HG03342 (cell line): Measurements from ENCODE around the gene CHST1.

Experiments
- ATAC-seq: cut with Tn5 transposase; IDR thresholded peaks from one replicate; pipeline ENCODE4 v1.9.1; 2021; ENCODE audit warnings: mild to moderate bottlenecking, moderate library complexity; ENCODE audit not compliant: unreplicated experiment

The CHST1 gene

GRCh38 chr11:45665206-45665932, at the start of gene CHST1:
TSS of gene CHST1 (minus strand) at chr11:45665622. CDS start at chr11:45650923, 14,699 bp downstream.
- no peak for ATAC-seq

- ATAC-seq = no peak
Measured at GRCh38 chr11:45713573-45713972, 48.2 kb upstream of the CHST1 start.

- no peak for ATAC-seq
Measured at GRCh38 chr11:45710561-45710960, 45.1 kb upstream of the CHST1 start.

GRCh38 chr11:45708887-45709663, 43.7 kb upstream of the CHST1 start:
- ATAC-seq = no peak

- ATAC-seq = no peak
Measured at GRCh38 chr11:45704635-45705034, 39.2 kb upstream of the CHST1 start.

- ATAC-seq = no peak
Measured at GRCh38 chr11:45704133-45704532, 38.7 kb upstream of the CHST1 start.

- ATAC-seq = no peak
Measured at GRCh38 chr11:45702511-45702910, 37.1 kb upstream of the CHST1 start.

GRCh38 chr11:45698777-45699497, 33.5 kb upstream of the CHST1 start:
- ATAC-seq = no peak

- ATAC-seq = no peak
Measured at GRCh38 chr11:45692808-45693453, 27.5 kb upstream of the CHST1 start.

- no peak for ATAC-seq
Measured at GRCh38 chr11:45688472-45689033, 23.1 kb upstream of the CHST1 start.

GRCh38 chr11:45687836-45688235, 22.4 kb upstream of the CHST1 start:
- no peak for ATAC-seq

- no peak for ATAC-seq
Measured at GRCh38 chr11:45685964-45686537, 20.6 kb upstream of the CHST1 start.

GRCh38 chr11:45684440-45684839, 19.0 kb upstream of the CHST1 start:
- no peak for ATAC-seq

- no peak for ATAC-seq
Measured at GRCh38 chr11:45683271-45684058, 18.0 kb upstream of the CHST1 start.

GRCh38 chr11:45679806-45680205, 14.4 kb upstream of the CHST1 start:
- ATAC-seq = no peak

- ATAC-seq = no peak
Measured at GRCh38 chr11:45678976-45679375, 13.6 kb upstream of the CHST1 start.

- ATAC-seq = no peak
Measured at GRCh38 chr11:45677770-45678512, 12.5 kb upstream of the CHST1 start.

- ATAC-seq = peak; percentile 90
Measured at GRCh38 chr11:45676522-45677095, 11.2 kb upstream of the CHST1 start.

GRCh38 chr11:45675646-45676045, 10.2 kb upstream of the CHST1 start:
- no peak for ATAC-seq
